ENCODE data around the gene TEX14.
A peak's percentile ranks its signal among the peaks of the same experiment; 100 is the strongest.

TEX14 gene, protein sequence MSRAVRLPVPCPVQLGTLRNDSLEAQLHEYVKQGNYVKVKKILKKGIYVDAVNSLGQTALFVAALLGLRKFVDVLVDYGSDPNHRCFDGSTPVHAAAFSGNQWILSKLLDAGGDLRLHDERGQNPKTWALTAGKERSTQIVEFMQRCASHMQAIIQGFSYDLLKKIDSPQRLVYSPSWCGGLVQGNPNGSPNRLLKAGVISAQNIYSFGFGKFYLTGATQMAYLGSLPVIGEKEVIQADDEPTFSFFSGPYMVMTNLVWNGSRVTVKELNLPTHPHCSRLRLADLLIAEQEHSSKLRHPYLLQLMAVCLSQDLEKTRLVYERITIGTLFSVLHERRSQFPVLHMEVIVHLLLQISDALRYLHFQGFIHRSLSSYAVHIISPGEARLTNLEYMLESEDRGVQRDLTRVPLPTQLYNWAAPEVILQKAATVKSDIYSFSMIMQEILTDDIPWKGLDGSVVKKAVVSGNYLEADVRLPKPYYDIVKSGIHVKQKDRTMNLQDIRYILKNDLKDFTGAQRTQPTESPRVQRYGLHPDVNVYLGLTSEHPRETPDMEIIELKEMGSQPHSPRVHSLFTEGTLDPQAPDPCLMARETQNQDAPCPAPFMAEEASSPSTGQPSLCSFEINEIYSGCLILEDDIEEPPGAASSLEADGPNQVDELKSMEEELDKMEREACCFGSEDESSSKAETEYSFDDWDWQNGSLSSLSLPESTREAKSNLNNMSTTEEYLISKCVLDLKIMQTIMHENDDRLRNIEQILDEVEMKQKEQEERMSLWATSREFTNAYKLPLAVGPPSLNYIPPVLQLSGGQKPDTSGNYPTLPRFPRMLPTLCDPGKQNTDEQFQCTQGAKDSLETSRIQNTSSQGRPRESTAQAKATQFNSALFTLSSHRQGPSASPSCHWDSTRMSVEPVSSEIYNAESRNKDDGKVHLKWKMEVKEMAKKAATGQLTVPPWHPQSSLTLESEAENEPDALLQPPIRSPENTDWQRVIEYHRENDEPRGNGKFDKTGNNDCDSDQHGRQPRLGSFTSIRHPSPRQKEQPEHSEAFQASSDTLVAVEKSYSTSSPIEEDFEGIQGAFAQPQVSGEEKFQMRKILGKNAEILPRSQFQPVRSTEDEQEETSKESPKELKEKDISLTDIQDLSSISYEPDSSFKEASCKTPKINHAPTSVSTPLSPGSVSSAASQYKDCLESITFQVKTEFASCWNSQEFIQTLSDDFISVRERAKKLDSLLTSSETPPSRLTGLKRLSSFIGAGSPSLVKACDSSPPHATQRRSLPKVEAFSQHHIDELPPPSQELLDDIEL (N-terminal part only)

GRCh38 chr17:58691701-58692238 lies at the start of gene TEX14:
TSS of gene TEX14 (minus strand) at chr17:58692045. CDS start at chr17:58652001, 40,044 bp downstream.
- peak within 1 kb of the TSS; percentile 77 to 94 (median 84) for H3K9ac ChIP-seq
- H3K36me3 ChIP-seq = peaks cover 4 to 32% (median 25%) of the 10 kb centered on the region in 11 experiments; a peak in 21 of 22 replicates
- H3K27me3 ChIP-seq = no peaks in the 10 kb centered on the region
- peak within 1 kb of the TSS; percentile 73 to 93 (median 81) for H3K27ac ChIP-seq
- TF ChIP-seq Cebpa-rat (IDR thresholded peaks at IDR 0.05) = no peak
- no peaks in the 10 kb centered on the region; a peak in 2 of 22 replicates for H4K20me1 ChIP-seq
- H3K9me3 ChIP-seq (replicated peaks in 1 of 11) = peaks cover 0 to 17% (median 12%) of the 10 kb centered on the region in 11 experiments; a peak in 12 of 22 replicates
- H3K4me1 ChIP-seq = peaks cover 17 to 32% (median 23%) of the 10 kb centered on the region in 10 experiments
- peak within 1 kb of the TSS; percentile 68 to 94 (median 83) for H3K4me2 ChIP-seq
- H3K4me3 ChIP-seq = peak within 1 kb of the TSS; percentile 63 to 84 (median 76)

DNA sequence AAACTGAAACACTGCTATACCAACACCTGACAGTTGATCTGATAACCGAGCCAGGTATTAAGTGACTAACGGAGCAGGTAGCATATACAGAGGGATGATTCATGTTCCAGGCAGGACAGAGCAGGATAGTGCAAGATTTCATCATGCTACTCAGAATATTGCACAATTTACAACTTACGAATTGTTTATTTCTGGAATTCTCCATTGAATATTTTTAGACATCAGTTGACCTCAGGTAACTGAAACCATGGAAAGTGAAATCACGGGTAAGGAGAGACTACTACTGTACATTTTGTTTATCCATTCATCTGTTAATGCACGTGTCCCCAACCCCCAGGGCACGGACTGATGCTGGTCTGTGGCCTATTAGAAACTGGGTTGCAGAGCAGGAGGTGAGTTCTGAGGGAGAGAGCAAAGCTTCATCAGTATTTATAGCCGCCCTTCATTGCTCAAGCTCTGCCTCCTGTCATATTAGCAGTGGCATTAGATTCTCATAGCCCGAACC lies 49.3 kb upstream of the TEX14 start:
- no peak; a peak in 2 of 22 replicates for TF ChIP-seq Cebpa-rat (IDR thresholded peaks at IDR 0.05)
- H3K27ac ChIP-seq = no peak overlapping the region
- no peak overlapping the region for H3K4me3 ChIP-seq

GRCh38 chr17:58734811-58735210 lies 43.0 kb upstream of the TEX14 start:
- peaks cover 20 to 65% (median 50%) of the 10 kb centered on the region in 11 experiments for H3K36me3 ChIP-seq
- no peaks in the 10 kb centered on the region for H3K4me1 ChIP-seq
- no peak overlapping the region for H3K27ac ChIP-seq
- no peaks in the 10 kb centered on the region; a peak in 1 of 22 replicates for H4K20me1 ChIP-seq
- no peak overlapping the region for H3K4me3 ChIP-seq
- H3K4me2 ChIP-seq = no peak overlapping the region
- TF ChIP-seq Cebpa-rat (IDR thresholded peaks at IDR 0.05) = no peak
- no peaks in the 10 kb centered on the region for H3K9me3 ChIP-seq (replicated peaks in 1 of 11)
- H3K9ac ChIP-seq = no peak overlapping the region
- H3K27me3 ChIP-seq = no peaks in the 10 kb centered on the region

More for the DNA sequence above, 49.3 kb upstream of the TEX14 start:
- H3K9me3 ChIP-seq (replicated peaks in 1 of 11) = no peaks in the 10 kb centered on the region
- H3K4me1 ChIP-seq = no peaks in the 10 kb centered on the region
- H3K4me2 ChIP-seq = no peak overlapping the region
- H4K20me1 ChIP-seq = no peaks in the 10 kb centered on the region
- H3K36me3 ChIP-seq = peaks cover 0 to 4% (median 0%) of the 10 kb centered on the region in 11 experiments; a peak in 1 of 22 replicates
- no peak overlapping the region for H3K9ac ChIP-seq
- H3K27me3 ChIP-seq = no peaks in the 10 kb centered on the region

- H3K27me3 ChIP-seq = no peaks in the 10 kb centered on the region
- H3K36me3 ChIP-seq = peaks cover 27 to 72% (median 58%) of the 10 kb centered on the region in 11 experiments
- H4K20me1 ChIP-seq = no peaks in the 10 kb centered on the region; a peak in 1 of 22 replicates
- no peak overlapping the region for H3K4me3 ChIP-seq
- H3K9ac ChIP-seq = no peak overlapping the region
- no peaks in the 10 kb centered on the region for H3K4me1 ChIP-seq
- H3K9me3 ChIP-seq (replicated peaks in 1 of 11) = no peaks in the 10 kb centered on the region
- no peak overlapping the region for H3K27ac ChIP-seq
- H3K4me2 ChIP-seq = no peak overlapping the region
- no peak for TF ChIP-seq Cebpa-rat (IDR thresholded peaks at IDR 0.05)
Observed at GRCh38 chr17:58734040-58734439, 42.2 kb upstream of the TEX14 start.

DNA sequence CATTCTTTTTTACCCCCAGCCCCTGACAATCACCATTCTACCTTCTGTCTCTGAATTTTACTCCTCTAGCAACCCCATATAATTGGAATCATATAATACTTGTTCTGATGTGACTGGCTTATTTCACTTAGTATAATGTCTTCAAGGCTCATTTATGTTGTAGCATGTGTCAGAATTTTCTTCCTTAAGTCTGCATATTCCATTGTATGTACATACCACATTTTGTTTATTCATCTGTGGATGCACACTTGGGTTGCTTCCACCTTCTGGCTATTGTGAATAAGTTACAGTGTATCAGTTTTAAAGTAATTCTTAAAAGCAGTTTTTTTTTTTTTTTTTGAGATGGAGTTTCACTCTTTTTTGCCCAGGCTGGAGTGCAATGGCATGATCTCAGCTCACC lies 39.1 kb upstream of the TEX14 start:
- TF ChIP-seq Cebpa-rat (IDR thresholded peaks at IDR 0.05) = no peak
- H3K27ac ChIP-seq = no peak overlapping the region
- peaks cover 28 to 86% (median 69%) of the 10 kb centered on the region in 11 experiments for H3K36me3 ChIP-seq
- no peaks in the 10 kb centered on the region for H3K9me3 ChIP-seq (replicated peaks in 1 of 11)
- no peak overlapping the region for H3K9ac ChIP-seq
- no peaks in the 10 kb centered on the region; a peak in 1 of 22 replicates for H4K20me1 ChIP-seq
- H3K27me3 ChIP-seq = no peaks in the 10 kb centered on the region
- H3K4me3 ChIP-seq = no peak overlapping the region
- no peaks in the 10 kb centered on the region for H3K4me1 ChIP-seq
- H3K4me2 ChIP-seq = no peak overlapping the region

DNA sequence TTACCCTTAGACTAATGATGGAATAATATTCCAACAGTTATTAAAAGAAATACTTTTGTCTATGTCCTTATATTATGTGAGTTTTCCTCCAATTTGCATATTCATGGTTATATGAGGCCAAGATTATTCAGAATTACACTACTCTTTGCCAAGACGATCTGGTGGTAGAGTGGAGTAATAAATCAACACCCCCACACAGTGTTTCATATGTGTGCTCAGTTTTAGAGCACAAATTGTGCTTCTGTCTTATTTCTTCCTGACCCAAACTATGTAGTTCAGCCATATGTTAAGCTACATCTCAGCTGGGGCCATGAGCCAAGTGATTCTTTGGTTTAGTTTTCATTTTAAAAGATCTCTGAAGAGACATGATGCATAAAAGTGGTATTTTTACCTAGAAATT lies 37.0 kb upstream of the TEX14 start:
- no peak overlapping the region for H3K27ac ChIP-seq
- H3K9ac ChIP-seq = no peak overlapping the region
- no peak overlapping the region for H3K4me3 ChIP-seq
- no peaks in the 10 kb centered on the region for H3K9me3 ChIP-seq (replicated peaks in 1 of 11)
- no peak overlapping the region for H3K4me2 ChIP-seq
- no peaks in the 10 kb centered on the region; a peak in 1 of 22 replicates for H4K20me1 ChIP-seq
- H3K27me3 ChIP-seq = no peaks in the 10 kb centered on the region
- TF ChIP-seq Cebpa-rat (IDR thresholded peaks at IDR 0.05) = no peak
- peaks cover 35 to 86% (median 68%) of the 10 kb centered on the region in 11 experiments for H3K36me3 ChIP-seq
- no peaks in the 10 kb centered on the region for H3K4me1 ChIP-seq

DNA sequence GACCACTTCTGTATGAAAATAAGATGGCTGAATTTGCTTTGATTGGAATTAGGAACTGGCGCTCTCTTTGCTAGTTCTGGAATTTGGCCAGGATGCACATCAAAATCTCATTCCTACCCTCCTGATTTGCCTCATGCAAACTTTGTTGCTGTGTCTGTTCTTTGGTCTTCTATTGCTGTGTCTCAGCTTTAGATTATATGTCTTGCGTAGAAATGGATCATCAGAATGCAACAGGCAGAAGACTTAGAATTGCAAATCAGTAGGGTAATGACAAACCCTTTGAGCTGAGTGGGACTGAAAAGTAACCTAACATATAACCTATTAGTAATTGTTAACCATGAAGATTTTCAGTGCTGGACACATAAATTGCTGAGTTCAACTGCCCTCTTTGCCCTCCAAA lies 30.9 kb upstream of the TEX14 start:
- TF ChIP-seq Cebpa-rat (IDR thresholded peaks at IDR 0.05) = no peak
- Histone ChIP-seq H3K9ac (no peak overlapping the region), H3K4me1 (no peaks in the 10 kb centered on the region), H3K27me3 (no peaks in the 10 kb centered on the region), H3K4me2 (no peak overlapping the region), H4K20me1 (no peaks in the 10 kb centered on the region), H3K27ac (no peak overlapping the region), H3K36me3 (peaks cover 68 to 92% (median 87%) of the 10 kb centered on the region in 11 experiments), H3K9me3 (replicated peaks in 1 of 11) (no peaks in the 10 kb centered on the region), H3K4me3 (no peak overlapping the region)

DNA sequence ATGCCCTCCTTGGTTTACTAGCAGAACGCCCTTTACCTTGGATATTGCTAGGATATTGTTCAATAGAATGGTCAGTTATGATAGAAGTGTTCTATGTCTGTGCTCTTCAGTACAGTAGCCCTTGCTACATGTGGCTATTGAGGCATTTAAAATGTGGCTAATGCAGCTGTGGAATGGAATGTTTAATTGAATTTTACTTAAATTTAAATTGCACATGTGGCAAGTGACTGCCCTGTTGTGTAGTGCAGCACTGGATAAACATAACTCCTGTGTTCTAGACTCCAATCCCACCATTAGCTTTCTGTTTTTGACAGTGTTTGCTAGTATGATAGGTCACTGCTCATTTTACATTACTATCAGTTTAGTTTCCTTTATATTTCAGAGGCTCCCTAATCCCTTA lies 30.4 kb upstream of the TEX14 start:
- H3K36me3 ChIP-seq = peaks cover 70 to 93% (median 86%) of the 10 kb centered on the region in 11 experiments
- no peak overlapping the region for H3K4me2 ChIP-seq
- no peak overlapping the region for H3K9ac ChIP-seq
- H3K4me1 ChIP-seq = no peaks in the 10 kb centered on the region
- no peaks in the 10 kb centered on the region for H3K27me3 ChIP-seq
- no peak overlapping the region for H3K4me3 ChIP-seq
- H4K20me1 ChIP-seq = no peaks in the 10 kb centered on the region
- no peak for TF ChIP-seq Cebpa-rat (IDR thresholded peaks at IDR 0.05)
- H3K9me3 ChIP-seq (replicated peaks in 1 of 11) = no peaks in the 10 kb centered on the region
- no peak overlapping the region for H3K27ac ChIP-seq

All from BLaER1 treated with 17β-estradiol and CSF1 and Interleukin-3, amounts not matched to agents 10 nM and 100 nM (cell line).